ENCODE results near the gene PARN. TPM values are rescaled to one million over a fixed set of nuclear protein-coding genes. Genes with fewer than 3 reads are reported as not detected.

PARN gene
- total and polyA plus RNA-seq, 8 donors: 9.9 to 75.3 (median 24.2) TPM

- Histone ChIP-seq H3K27ac (no peak overlapping the region), H3K4me3 (no peak overlapping the region), H3K36me3 (no peaks in the 10 kb centered on the region), H3K9me3 (no peaks in the 10 kb centered on the region), H3K27me3 (no peaks in the 10 kb centered on the region), H3K4me1 (peaks cover 0 to 31% (median 6%) of the 10 kb centered on the region in 4 donors)
- TF ChIP-seq POLR2AphosphoS5 (IDR thresholded peaks at IDR 0.05) (no peak), EP300 (IDR thresholded peaks at IDR 0.05) (no peak), CTCF (IDR thresholded peaks at IDR 0.05) (no peak), POLR2A (IDR thresholded peaks at IDR 0.05) (no peak)
- WGBS, 5 donors: 83 to 89% (median 84%) methylated on average over 6 of the region's 6 CpGs
- no peak for DNase-seq
- intact Hi-C loops (cut with DNase I; ENCODE audit: low total_unique reads): no loop called here
Observed at GRCh38 chr16:14510939-14511799, 118.9 kb downstream of the PARN start.

GRCh38 chr16:14510581-14510938 is 119.5 kb downstream of the PARN start:
- Histone ChIP-seq H3K27me3 (no peaks in the 10 kb centered on the region), H3K36me3 (no peaks in the 10 kb centered on the region), H3K4me3 (no peak overlapping the region), H3K4me1 (peaks cover 0 to 37% (median 6%) of the 10 kb centered on the region in 4 donors), H3K27ac (no peak overlapping the region), H3K9me3 (no peaks in the 10 kb centered on the region)
- TF ChIP-seq POLR2A (IDR thresholded peaks at IDR 0.05) (no peak), EP300 (IDR thresholded peaks at IDR 0.05) (no peak), POLR2AphosphoS5 (IDR thresholded peaks at IDR 0.05) (no peak), CTCF (IDR thresholded peaks at IDR 0.05) (no peak)
- WGBS, 5 donors: 76 to 91% (median 81%) methylated on average over 2 of the region's 2 CpGs
- intact Hi-C loops (cut with DNase I; ENCODE audit: low total_unique reads): no loop called here
- DNase-seq: no peak

GRCh38 chr16:14509675-14510132 is 120.4 kb downstream of the PARN start:
- no peak for DNase-seq
- Histone ChIP-seq H3K36me3 (no peaks in the 10 kb centered on the region), H3K4me1 (peaks cover 0 to 37% (median 6%) of the 10 kb centered on the region in 4 donors), H3K27ac (no peak overlapping the region), H3K27me3 (no peaks in the 10 kb centered on the region), H3K9me3 (no peaks in the 10 kb centered on the region), H3K4me3 (no peak overlapping the region)
- 89 to 93% (median 91%) methylated on average over 4 of the region's 4 CpGs for WGBS, 5 donors
- intact Hi-C loops (cut with DNase I; ENCODE audit: low total_unique reads): no loop called here
- TF ChIP-seq CTCF (IDR thresholded peaks at IDR 0.05) (no peak), EP300 (IDR thresholded peaks at IDR 0.05) (no peak), POLR2A (IDR thresholded peaks at IDR 0.05) (no peak), POLR2AphosphoS5 (IDR thresholded peaks at IDR 0.05) (no peak)

- no peak for DNase-seq
- Histone ChIP-seq H3K27me3 (no peaks in the 10 kb centered on the region), H3K36me3 (no peaks in the 10 kb centered on the region), H3K9me3 (no peaks in the 10 kb centered on the region), H3K4me1 (peaks cover 0 to 37% (median 6%) of the 10 kb centered on the region in 4 donors), H3K27ac (no peak overlapping the region), H3K4me3 (no peak overlapping the region)
- intact Hi-C loops (cut with DNase I; ENCODE audit: low total_unique reads): no loop called here
- TF ChIP-seq CTCF (IDR thresholded peaks at IDR 0.05) (no peak), POLR2AphosphoS5 (IDR thresholded peaks at IDR 0.05) (no peak), POLR2A (IDR thresholded peaks at IDR 0.05) (no peak), EP300 (IDR thresholded peaks at IDR 0.05) (no peak)
- WGBS, 5 donors: 82 to 89% (median 85%) methylated on average over 4 of the region's 4 CpGs
Observed at GRCh38 chr16:14509055-14509454, 121.0 kb downstream of the PARN start.

All from stomach (tissue), 9 donors.